MM.1S (cell line): ENCODE results near the gene FBXO39.

Experiments
- CTCF ChIP-seq: fragments of 300-600 bp; sonication (generic); IDR thresholded peaks from 2 replicates; pipeline ENCODE4 v1.5.1; 2016; ENCODE audit warnings: antibody characterized with exemption, low read length, mixed read lengths
- EZH2 ChIP-seq: fragments of 300-600 bp; sonication (generic); optimal IDR thresholded peaks from 2 replicates; pipeline ENCODE3; 2017; ENCODE audit warnings: low read depth, mild to moderate bottlenecking, antibody characterized with exemption, low read length, mixed read lengths
- EZH2phosphoT487 ChIP-seq: fragments of 300-600 bp; sonication (generic); IDR thresholded peaks from 2 replicates; pipeline ENCODE4 v1.6.1; 2018; ENCODE audit warnings: antibody characterized with exemption, low read length

GRCh38 chr17:6812295-6812694, 36.3 kb downstream of the FBXO39 start:
- no peak for TF ChIP-seq CTCF
- TF ChIP-seq EZH2: no peak
- no peak for TF ChIP-seq EZH2phosphoT487
